Measurements from ENCODE around the gene SPECC1.
A peak's percentile ranks its signal among the peaks of the same experiment; 100 is the strongest.

Gene SPECC1

DNA sequence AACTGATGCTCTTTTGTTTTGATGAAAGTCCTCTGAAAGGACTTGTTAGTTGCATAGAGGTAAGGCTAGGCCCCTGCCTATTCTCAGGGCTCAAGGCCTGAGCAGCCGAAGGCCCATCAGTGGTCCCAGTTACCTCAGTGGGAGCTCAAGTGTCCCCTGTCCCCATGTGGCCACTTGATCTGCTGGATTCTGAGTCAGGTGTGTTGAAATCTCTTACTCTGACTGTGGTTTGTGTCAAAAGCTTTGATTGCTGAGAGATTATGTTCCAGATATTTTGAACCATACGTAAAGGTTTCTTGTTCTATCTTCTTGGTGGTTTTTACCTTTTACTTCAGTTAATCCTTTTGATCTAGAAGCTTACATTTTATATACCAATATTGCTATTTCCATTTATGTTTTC lies 266.5 kb downstream of the SPECC1 start:
- no peak for DNase-seq (ENCODE audit: low read depth)

DNA sequence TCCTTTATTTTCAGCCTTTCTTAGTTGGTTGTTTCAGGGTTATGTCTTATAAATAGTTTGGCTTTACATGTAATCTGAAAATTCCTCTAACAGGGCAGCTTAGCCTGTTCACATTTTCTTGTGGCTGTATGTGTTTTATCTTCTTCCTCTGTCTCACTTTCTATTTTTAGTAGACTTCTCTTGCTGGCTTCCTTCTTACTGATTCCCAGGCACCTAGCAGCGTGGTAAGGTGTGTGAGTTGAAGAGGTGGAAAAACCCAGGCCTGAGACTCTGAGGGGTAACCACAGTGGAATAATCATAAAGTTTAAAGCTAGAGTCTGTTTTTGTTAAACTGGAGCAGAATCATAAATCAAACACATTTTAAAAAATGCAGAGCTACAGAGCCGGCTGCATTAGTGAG lies 267.3 kb downstream of the SPECC1 start:
- no peak for DNase-seq (ENCODE audit: low read depth)

DNA sequence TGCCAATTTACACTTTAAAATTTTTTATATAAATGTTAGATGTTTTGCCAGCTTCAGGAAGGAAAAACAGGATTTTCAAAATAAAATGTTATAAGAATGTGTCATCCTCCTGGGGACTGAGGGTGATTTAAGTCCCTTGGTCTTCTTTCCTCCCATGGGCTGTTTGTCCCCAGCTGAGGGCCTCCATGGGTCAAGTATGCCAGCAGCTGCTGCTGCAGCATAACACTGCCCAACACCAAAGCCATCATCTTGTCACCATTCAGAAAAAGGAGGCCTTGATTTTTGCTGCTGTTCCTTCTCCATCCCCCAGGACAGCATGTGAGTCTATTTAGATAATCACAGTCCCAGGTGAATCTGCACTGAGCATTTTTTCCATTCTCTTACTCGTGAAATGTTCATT lies 269.6 kb downstream of the SPECC1 start:
- DNase-seq (ENCODE audit: low read depth) = no peak

DNA sequence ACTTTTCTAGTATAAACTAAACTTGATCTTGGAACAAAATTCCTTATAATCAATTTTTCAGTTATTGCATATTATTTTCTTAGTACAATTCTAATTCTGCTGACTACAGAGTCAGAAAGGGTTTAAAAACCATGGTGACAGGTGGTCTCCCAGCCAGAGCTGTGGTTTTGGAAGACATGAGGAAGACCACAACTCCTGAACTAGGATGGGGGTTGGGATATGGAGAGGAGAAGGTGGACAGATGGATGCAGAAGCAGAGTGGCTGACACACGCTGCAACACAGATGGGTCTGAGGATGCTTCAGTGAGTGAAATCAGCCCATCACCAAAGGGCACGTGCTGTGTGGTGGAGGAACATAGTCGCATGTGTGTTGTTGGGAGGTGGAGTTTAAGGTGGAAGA lies 270.5 kb downstream of the SPECC1 start:
- DNase-seq (ENCODE audit: low read depth) = no peak

DNA sequence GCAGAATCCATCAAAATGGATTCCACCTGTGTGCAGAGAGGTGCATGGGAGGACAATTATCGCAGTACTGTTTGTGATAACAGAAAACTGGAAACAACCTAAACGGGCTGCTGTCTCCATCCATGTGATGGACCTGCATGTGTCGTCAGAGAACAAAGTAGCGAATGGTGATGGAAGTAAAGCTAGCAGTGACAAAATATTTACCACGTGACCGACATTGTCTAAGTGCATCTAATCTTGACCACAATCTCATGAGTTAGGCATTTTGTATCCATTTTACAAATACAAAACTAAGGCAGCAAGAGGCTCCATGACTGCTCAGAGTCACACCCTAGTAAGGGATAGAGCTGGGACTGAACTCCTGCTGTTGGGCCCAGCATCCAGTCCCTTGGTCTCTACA lies 270.9 kb downstream of the SPECC1 start:
- no peak for DNase-seq (ENCODE audit: low read depth)

DNA sequence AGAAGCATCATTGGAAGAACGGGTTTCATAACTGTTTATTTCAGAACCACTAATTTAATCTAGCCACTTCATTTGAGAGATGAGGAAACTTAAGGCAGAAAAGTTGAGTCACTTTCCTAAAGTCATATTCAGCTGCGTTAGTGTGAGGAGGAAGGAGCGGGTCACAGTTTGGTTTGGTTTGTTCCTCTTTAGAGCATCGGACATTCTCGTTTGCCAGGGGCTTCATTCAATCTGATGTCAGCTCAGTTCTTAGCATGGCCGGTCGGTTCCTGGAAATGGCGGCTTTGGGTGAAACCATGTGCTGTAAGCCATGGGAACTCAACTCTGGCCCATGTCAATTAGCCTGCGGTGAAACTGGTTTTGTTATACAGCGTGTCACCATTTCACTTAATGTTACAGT lies 271.7 kb downstream of the SPECC1 start:
- DNase-seq (ENCODE audit: low read depth) = no peak

DNA sequence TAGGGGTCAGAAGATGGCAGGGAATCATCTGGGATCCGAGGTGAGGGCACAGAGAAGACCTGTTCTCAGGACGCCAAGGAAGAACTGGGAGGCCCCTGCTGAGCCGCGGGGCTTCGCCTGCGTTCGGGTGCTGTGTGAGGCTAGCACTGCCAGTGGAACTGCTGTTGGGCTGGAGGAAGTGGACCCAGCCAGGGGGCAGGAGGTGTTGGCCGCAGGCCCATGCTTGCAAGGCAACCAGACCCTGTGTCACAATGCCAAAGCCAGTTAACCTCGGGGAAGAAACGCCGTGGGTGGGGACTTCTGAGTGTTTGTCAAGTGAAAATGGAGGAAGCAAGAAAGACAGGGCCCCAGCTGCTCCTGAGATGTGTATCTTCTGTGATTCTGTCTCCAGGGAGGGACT lies 272.7 kb downstream of the SPECC1 start:
- no peak for DNase-seq (ENCODE audit: low read depth)

DNA sequence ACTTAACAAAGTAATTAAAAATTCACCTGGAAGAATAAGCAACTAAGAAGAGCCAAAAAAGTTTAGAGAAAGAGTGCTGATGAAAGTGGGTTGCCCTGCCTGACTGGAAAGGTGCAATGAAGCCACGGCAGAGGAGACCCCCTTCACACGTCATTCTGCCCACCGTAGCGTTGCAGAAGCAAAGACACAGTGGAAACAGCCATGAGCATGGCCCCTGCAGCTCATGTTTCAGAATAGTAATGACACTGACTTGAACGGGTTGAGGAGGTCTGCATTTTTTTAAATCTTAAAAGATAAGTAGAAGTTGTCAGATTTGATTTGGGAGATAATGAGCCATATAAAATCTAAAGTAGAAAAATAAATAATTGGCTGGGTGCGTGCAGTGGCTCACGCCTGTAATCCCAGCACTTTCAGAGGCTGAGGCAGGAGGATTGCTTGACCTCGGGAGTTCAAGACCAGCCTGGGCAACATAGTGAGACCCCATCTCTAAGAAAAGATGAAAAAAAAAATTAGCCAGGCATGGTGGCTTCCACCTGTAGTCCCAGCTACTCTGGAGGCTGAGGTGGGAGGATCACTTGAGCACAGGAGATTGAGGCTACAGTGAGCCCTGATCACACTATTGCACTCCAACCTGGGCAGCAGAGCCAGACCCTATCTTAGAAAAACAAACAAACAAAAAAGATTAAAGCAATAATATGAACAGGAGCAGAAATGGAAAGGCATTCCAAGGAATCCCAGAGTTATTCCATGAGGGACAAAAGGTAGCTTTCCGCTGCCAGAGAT lies 273.6 kb downstream of the SPECC1 start:
- no peak for DNase-seq (ENCODE audit: low read depth)

DNA sequence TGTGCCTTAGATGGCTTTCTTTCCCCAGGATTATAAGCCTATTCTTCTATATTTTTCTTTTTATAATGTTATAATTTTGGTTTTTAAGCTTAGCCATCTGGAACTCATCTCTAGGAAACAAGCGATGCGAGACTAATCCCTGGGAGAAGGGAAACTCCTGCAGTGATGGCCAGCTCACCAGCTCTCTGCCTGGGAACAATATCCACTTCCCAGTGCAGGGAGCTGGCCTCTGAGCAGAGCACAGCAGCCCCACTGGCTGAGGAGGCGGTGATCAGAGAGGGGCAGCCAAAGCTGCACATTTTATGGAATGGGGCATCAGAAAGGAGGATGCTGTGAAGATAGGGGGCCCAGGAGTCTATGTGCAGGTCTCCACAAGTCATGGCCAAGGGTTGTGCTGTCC lies 274.9 kb downstream of the SPECC1 start:
- DNase-seq (ENCODE audit: low read depth) = no peak

DNA sequence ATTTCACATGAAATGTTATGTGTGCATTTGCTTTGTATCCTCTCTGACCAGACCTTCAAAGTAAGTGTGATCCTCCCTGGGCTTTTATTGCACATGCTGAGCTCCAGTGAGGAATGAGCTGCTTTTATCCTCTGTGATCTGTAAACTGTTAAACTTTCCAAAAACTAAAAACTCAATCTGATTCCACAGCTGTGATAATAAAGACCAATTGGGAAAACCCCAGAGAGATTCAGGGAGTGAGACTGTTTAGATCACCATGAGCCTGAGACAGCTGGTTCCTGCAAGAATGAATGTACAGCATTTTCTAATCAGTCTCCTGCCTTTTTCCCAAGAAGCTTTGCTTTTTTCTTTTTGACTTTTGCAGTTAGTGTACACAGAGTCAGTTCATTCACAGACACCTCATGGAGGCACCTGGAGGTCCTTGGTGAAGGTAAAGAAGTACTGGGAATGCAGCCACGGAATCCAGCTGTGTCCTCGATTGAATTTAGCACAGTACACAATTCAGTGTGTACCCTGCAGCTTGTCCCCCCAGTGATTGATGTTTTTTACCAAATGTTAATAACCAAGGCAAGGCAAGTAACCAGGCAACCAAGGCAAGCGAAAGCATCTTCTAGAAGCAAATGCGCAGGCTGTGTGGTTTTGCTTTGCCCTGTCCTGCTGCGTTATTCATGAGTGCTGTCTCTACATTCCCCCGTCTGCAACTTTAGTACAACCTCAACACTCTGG lies 275.6 kb downstream of the SPECC1 start:
- DNase-seq (ENCODE audit: low read depth) = no peak

DNA sequence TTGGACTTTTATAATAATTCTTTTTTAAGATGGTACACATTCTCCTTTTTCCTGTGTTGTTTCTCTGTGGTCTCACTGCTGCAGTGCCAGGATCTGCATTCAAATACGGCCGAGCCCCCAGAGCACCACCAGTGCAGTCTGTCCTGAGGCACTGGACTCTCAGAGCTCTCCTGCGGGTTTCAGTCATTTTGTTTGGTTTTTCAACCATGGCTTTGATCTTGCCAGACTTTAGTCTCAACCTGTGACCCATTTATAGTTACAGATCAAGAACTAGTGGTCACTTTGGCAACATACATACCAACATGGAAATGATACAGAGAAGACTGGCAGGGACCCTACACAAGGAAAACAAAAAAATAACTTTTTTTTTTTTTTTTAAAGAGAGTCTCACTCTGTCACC lies 280.8 kb downstream of the SPECC1 start:
- no peak for DNase-seq (ENCODE audit: low read depth)

DNA sequence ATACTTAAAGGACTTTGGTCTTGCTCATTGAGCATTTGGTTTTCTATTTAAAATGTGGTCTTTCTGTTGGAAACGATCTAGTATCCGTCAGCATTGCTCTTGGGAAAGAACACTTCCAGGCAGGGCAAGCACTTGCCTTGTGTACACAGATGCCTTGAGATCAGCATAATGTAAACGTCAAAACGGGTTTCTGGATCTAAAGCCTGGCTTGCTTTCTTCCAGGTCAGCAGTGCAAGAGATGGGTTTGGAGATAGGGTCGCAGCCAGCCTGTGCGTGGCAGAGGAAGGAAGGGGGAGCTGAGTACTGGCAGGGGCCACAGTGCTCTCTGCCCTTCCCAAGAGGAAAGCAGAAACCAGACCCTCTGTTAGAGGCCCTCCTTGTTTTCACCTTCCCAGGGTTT lies 282.7 kb downstream of the SPECC1 start:
- peak; percentile 26 for DNase-seq (ENCODE audit: low read depth)

DNA sequence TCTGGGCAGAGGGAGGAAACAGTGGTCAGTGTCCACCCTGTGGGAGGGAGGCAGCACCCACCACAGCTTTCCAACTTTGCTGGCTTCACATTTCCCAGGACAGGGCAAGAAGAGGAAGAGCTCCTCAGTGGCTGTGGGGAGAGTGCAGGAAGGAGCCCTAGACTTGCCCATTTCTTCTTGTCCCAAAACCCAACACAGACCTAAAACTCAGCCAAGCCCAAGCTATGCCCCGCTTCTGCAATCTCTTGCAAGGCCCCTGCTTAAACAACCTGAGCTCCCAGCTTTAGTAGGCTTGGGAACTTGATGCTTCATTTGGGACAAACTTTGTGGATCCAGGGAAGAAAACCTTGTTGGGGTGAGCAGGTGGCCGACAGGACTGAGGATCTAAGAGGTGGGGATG lies 284.3 kb downstream of the SPECC1 start:
- DNase-seq (ENCODE audit: low read depth) = peak; percentile 11

DNA sequence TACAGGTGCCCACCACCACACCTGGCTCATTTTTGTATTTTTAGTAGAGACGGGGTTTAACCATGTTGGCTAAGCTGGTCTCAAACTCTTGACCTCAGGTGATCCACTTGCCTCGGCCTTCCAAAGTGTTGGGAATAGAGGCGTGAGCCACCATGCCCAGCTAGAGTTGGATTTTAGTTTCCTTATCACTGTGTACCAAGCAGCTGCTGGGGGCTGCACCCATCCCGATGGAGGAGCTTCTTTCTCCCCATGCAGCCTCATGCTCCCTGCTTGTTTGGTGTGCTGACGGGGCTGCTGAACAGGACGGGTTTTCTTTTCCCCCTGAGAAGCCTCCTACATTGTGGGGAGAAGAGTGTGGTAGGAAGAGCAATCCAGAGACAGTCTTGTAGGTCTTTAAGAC lies 285.0 kb downstream of the SPECC1 start:
- no peak for DNase-seq (ENCODE audit: low read depth)

DNA sequence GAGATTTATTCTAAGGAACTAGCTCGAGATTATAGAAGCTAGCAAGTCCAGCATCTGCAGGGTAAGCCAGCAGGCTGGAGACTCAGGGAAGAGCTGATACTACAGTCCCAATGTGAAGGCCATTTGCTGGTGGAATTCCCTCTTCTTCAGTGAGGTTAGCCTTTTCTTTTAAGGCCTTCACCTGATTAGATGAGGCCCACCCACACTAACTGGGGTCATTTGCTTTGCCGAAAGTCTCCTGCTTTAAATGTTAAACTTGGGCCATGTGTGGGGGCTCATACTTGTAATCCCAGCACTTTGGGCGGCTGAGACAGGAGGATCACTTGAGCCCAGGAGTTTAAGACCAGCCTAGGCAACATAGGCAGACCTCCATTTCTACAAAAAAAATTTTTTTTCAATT lies 289.9 kb downstream of the SPECC1 start:
- no peak for DNase-seq (ENCODE audit: low read depth)

DNA sequence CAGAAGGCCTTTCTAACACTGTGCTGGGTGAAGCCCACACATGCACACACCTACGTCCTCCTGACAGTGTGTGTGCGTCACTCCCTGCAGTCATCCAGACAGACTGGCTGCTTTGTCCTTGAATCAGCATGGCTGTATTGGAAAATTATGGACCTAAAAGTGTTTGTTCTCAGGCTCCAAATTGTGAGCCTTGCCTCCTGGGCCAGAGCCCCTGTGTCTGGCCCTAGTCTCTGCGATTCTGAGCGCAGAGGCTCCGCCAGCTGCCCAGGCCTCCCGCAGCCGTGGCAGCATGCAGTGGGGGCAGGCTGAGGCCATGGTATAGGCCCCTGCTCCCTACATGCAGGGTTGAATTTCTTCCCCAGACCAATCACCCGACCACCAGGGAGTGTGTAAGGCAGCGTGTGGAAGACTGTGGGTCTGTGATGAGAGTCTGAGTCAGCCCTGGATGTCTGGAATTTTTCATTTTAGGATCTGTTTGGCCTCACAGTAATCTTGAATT lies 291.3 kb downstream of the SPECC1 start:
- no peak for DNase-seq (ENCODE audit: low read depth)

DNA sequence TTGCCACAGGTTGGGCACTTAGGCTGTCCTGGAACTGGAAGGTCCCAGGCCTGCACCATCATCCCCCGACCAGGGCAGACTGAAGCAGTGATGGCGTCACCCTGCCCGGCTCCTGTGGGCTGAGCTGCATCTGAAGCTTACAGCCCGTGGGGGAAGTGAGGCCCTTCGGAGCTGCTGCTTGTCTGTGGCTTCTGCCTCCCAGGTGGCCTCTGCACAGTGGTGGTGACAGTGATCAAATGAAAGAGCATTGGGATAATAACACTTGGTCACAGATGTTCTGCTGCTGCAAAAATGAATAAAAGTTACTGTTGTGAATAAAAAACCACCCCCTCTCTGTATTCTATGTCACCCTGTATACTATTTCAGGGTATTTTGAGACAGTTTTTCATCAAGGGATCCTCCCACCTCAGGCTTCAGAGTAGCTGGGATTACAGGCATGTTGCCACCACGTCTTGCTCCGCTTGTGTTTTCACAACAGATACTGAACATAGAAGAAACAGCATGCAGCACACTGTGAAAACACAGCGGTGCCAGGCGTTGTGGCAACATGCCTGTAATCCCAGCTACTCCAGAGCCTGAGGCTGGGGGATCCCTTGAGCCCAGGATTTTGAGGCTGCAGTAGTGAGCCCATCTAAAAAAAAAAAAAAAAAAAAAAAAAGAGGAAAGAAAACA lies 293.2 kb downstream of the SPECC1 start:
- no peak for DNase-seq (ENCODE audit: low read depth)

DNA sequence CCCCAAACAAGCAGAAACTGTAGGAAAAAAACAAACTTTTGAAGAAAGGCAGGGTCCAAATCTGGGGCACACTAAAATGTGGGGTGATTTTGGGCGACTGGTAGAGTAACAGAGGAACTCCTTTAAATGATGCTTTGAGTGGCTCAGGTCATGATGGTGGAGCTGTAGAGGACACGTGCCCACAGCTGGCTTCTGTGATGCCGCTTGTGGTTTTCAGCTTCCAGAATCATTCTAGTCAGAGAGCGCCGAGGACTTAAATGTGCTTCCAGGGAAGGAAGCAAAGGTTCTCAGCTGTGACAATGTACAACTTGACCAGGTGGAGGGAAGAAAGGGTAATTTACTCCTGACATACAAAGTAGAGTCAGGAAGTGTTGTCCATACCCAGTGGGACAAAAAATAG lies 295.8 kb downstream of the SPECC1 start:
- no peak for DNase-seq (ENCODE audit: low read depth)

DNA sequence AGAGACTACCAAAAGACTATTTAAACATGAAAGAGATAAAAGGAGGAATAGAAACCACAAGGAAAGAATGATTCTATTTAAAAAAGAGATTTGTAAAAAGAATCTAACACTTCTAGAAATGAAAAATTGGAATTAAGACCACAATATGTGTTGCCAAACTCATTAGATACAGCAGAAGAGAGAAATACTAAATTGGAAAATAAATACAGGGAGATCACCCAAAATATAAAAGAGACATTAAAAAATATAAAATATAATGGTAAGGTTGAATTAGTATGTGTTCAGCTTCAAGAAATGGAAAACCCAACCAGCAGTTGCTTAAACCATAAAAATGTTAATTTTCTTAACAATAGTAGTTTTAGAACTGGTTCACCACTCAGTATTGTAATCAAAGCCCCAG lies 297.8 kb downstream of the SPECC1 start:
- no peak for DNase-seq (ENCODE audit: low read depth)

DNA sequence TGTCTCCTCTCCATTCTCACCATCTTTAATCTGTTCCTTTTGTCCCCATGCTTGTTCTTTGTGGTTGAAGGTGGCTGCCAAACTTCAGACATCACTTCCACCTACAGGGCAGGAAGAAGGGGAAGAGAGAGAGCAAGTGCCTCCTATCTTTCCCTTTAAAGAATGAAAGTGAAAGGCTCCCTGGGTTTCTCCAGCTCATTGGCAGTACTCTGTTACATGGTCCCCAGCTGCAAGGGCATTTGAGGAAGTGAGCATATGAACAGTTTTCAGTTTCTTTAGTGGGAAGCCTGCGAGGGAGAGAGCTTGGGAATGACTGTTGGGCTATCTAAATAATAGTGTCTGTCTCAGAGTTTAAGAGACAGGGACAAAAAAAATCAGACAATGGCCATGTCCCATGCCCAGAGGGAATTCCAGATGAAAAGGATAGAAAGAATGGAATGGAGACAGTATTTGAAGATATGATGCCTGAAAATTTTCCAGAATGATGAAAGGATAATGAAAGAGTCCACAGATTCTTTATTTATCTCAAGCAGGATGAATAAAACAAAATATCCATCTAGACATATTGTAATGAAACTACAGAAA lies 298.3 kb downstream of the SPECC1 start:
- DNase-seq (ENCODE audit: low read depth) = no peak

DNA sequence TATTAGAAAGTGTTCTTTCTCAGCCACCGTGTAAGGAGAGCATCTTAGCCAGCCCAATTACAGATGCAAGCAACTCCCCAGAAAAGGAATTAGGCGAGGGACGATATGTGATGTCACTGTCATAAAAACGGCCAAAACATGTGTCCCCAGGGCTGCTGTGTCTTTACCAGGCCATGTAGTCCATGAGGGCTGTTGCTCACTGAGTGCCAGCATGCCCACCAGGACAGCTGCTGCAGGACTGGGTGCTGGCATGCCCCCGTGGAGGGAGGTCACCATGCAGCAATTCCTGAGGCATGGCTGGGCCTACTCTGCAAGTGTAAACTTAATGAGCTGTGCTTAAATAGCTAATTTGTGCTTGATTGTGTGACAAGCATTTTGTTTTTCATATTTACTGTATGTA lies 301.3 kb downstream of the SPECC1 start:
- DNase-seq (ENCODE audit: low read depth) = no peak

DNA sequence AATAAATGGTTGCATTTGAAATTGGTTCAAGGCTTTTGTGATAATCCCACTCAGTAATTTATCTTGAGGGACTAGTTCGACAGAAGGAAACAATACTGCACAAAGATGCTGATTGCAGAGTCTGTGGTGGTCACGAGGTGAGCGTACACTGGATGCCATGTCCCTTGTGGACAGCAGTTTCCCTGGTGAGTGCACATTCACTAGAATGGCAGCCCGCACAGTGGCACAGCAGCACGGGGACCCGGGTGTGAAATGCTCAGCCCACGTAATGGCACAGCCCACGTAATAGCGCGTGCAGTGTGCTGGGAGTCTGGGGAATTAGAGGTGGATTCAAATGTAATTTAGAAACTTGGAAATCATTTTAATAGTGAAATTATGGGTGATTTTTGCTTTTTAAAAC lies 304.1 kb downstream of the SPECC1 start:
- no peak for DNase-seq (ENCODE audit: low read depth)

DNA sequence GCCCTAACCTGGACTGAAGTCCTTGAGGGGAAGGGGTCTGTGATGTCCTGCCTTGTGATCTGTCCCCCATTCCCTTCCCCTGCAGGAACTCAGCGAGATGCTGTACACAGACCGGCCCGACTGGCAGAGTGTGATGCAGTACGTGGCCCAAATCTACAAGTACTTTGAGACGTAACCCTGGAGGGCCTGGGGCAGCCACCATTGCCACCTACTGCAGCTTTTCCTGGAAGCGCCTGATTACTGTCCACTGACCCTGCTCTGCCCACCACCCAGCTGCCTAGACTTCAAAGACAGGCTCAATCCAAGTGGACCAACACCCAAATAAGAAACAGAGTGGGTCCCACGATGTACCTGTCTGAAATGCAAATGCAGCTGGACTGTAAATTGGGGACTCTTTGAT lies 304.7 kb downstream of the SPECC1 start:
- no peak for DNase-seq (ENCODE audit: low read depth)

Data from CMK (cell line).